ENCODE results near the gene HPS4. TPM values are rescaled to one million over a fixed set of nuclear protein-coding genes. Genes with fewer than 3 reads are reported as not detected.

Gene HPS4
- total RNA-seq, 4 donors from 2014 or later, result 46.5 to 152 (median 62.9) TPM

GRCh38 chr22:26486394-26486793, 2.8 kb upstream of the HPS4 start:
- 86% methylated on average over 5 of the region's 5 CpGs for WGBS
- H3K9me3 ChIP-seq, result no peaks in the 10 kb centered on the region
- H3K4me3 ChIP-seq, result no peak overlapping the region
- H3K27me3 ChIP-seq, result no peaks in the 10 kb centered on the region
- H3K4me1 ChIP-seq, result peaks cover 36% of the 10 kb centered on the region
- TF ChIP-seq POLR2A (IDR thresholded peaks at IDR 0.05) (no peak), POLR2AphosphoS5 (IDR thresholded peaks at IDR 0.05) (no peak), EP300 (IDR thresholded peaks at IDR 0.05) (no peak), CTCF (IDR thresholded peaks at IDR 0.05) (no peak)
- DNase-seq (ENCODE audit: low spot score in 2 of 2), result no peak
- H3K27ac ChIP-seq, result no peak overlapping the region
- H3K36me3 ChIP-seq, result peaks cover 41% of the 10 kb centered on the region

GRCh38 chr22:26485806-26486390, 2.3 kb upstream of the HPS4 start:
- H3K27ac ChIP-seq, result no peak overlapping the region
- H3K27me3 ChIP-seq, result no peaks in the 10 kb centered on the region
- TF ChIP-seq CTCF (IDR thresholded peaks at IDR 0.05) (no peak), POLR2A (IDR thresholded peaks at IDR 0.05) (no peak), POLR2AphosphoS5 (IDR thresholded peaks at IDR 0.05) (no peak), EP300 (IDR thresholded peaks at IDR 0.05) (no peak)

GRCh38 chr22:26485013-26485412, 1.4 kb upstream of the HPS4 start:
- DNase-seq (ENCODE audit: low spot score in 2 of 2), result no peak
- TF ChIP-seq POLR2A (IDR thresholded peaks at IDR 0.05), result no peak
- peak overlapping the region; percentile 43 for H3K27ac ChIP-seq
- no peaks in the 10 kb centered on the region for H3K9me3 ChIP-seq
- peaks cover 29% of the 10 kb centered on the region for H3K36me3 ChIP-seq
- H3K27me3 ChIP-seq, result no peaks in the 10 kb centered on the region
- WGBS, result 35% methylated on average over 7 of the region's 7 CpGs
- H3K4me1 ChIP-seq, result peaks cover 50% of the 10 kb centered on the region
- peak overlapping the region; percentile 67 for H3K4me3 ChIP-seq

More at GRCh38 chr22:26485806-26486390, 2.3 kb upstream of the HPS4 start:
- DNase-seq (ENCODE audit: low spot score in 2 of 2), result no peak
- Histone ChIP-seq H3K4me3 (no peak overlapping the region), H3K4me1 (peaks cover 41% of the 10 kb centered on the region), H3K9me3 (no peaks in the 10 kb centered on the region), H3K36me3 (peaks cover 36% of the 10 kb centered on the region)
- 60% methylated on average over 3 of the region's 3 CpGs for WGBS

GRCh38 chr22:26484360-26484706, 750 bp upstream of the HPS4 start:
- no peak for DNase-seq (ENCODE audit: low spot score in 2 of 2)
- Histone ChIP-seq H3K27me3 (no peaks in the 10 kb centered on the region), H3K36me3 (peaks cover 23% of the 10 kb centered on the region), H3K27ac (peak overlapping the region; percentile 95), H3K4me1 (peaks cover 57% of the 10 kb centered on the region), H3K9me3 (no peaks in the 10 kb centered on the region), H3K4me3 (peak overlapping the region; percentile 67)
- TF ChIP-seq POLR2A (IDR thresholded peaks at IDR 0.05) (no peak), EP300 (IDR thresholded peaks at IDR 0.05) (no peak), POLR2AphosphoS5 (IDR thresholded peaks at IDR 0.05) (no peak), CTCF (IDR thresholded peaks at IDR 0.05) (no peak)
- WGBS, result 5% methylated on average over 6 of the region's 6 CpGs

GRCh38 chr22:26483043-26483438, 542 bp downstream of the HPS4 start:
- 5% methylated on average over 7 of the region's 7 CpGs for WGBS
- peaks cover 66% of the 10 kb centered on the region for H3K4me1 ChIP-seq

GRCh38 chr22:26482161-26482560, 1.4 kb downstream of the HPS4 start:
- no peak for DNase-seq (ENCODE audit: low spot score in 2 of 2)
- peak overlapping the region; percentile 67 for H3K4me3 ChIP-seq
- WGBS, result 38% methylated on average over 5 of the region's 5 CpGs
- no peaks in the 10 kb centered on the region for H3K27me3 ChIP-seq
- H3K4me1 ChIP-seq, result peaks cover 66% of the 10 kb centered on the region
- H3K9me3 ChIP-seq, result no peaks in the 10 kb centered on the region
- peaks cover 5% of the 10 kb centered on the region for H3K36me3 ChIP-seq
- TF ChIP-seq CTCF (IDR thresholded peaks at IDR 0.05) (no peak), POLR2A (IDR thresholded peaks at IDR 0.05) (no peak), POLR2AphosphoS5 (IDR thresholded peaks at IDR 0.05) (no peak), EP300 (IDR thresholded peaks at IDR 0.05) (no peak)
- H3K27ac ChIP-seq, result peak overlapping the region; percentile 95

More at GRCh38 chr22:26483043-26483438, 542 bp downstream of the HPS4 start:
- H3K27ac ChIP-seq, result peak overlapping the region; percentile 95
- H3K36me3 ChIP-seq, result peaks cover 10% of the 10 kb centered on the region
- no peaks in the 10 kb centered on the region for H3K9me3 ChIP-seq
- H3K27me3 ChIP-seq, result no peaks in the 10 kb centered on the region
- DNase-seq (ENCODE audit: low spot score in 2 of 2), result no peak
- no peak for TF ChIP-seq POLR2AphosphoS5 (IDR thresholded peaks at IDR 0.05)
- H3K4me3 ChIP-seq, result peak overlapping the region; percentile 67
